Measurements from ENCODE around the gene RPSA.

- TF ChIP-seq JUNB (CRISPR knock-in tag; conservative IDR thresholded peaks at IDR 0.05) (no peak), NRF1 (conservative IDR thresholded peaks at IDR 0.05 in 1 of 2, IDR thresholded peaks at IDR 0.05 in 1 of 2) (no peak), CREM (IDR thresholded peaks at IDR 0.05; ENCODE audit: low read depth) (no peak), PRPF4 (IDR thresholded peaks at IDR 0.05; ENCODE audit: insufficient read depth, low read depth, low read length, poor library complexity, severe bottlenecking) (no peak), NFE2 (IDR thresholded peaks at IDR 0.05; ENCODE audit: low read depth) (no peak), NFXL1 (CRISPR knock-in tag; IDR thresholded peaks at IDR 0.05) (no peak)
These were observed 724 bp downstream of the RPSA start for GRCh38 chr3:39407259-39407629.
